NCI-H146 treated with DMSO at 0.1 percent for 48 hours (cell line): ENCODE results near the gene OSBPL7.

Experiments
- DNase-seq: peaks from one replicate; lab custom pipeline; 2025; ENCODE audit not compliant: unreplicated experiment; lab: John Stamatoyannopoulos, UW

OSBPL7 gene

DNA sequence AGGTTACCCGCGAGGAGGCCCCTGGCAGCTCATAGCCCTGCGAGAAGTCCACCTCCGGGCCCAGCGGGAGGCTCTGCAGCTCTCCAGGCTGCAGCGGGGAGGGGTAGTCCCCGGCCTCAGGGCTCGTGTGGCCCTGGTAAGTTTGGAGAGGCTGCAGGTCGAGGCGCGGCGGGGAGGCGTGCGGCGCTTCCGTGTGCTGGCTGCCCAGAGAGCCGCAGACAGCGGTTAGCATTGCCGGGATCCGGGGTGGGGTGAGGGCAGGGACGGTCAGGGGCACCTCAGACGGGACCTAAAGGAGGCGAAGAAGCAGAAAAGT, 26.6 kb upstream of the OSBPL7 start:
- no peak for DNase-seq

DNA sequence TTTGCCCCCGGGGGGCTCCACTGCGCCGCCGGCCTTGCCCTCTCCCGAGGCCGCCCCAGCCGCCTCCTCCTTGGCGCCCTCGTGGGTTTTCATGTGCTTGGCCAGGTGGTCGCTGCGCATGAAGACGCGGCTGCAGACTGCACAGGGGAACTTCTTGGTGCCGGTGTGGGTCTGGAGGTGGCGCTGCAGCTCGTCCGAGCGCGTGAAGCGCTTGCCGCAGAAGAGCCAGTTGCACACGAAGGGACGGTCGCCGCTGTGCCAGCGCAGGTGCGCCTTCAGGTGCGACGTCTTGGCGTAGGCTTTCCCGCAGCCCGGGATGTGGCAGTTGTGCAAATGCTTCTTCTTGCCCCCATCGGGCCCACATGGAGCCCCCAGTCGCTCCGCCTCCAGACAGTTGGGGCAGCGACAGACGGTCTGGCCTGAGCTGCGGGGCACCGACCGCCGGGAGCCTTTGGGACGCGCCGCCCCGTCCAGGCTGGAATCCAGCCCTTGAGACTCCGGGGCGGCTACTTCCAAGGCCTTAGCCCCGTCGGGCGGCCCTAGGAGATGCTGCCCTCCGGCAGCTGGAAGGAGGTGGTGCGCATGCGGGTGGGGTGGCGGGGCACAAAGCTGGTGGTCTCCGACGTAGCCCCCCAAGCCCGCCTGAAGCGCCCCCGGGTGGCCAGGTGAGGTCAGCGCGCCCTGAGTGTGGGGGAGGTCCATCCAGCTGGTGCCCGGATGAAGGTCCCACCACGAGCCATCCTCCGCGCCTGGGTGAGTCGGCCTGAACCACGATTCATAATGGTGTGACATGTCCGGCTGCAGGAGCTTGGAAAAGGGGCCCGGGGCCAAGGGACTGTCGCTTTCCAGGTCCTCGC, 26.0 kb upstream of the OSBPL7 start:
- DNase-seq, result no peak

DNA sequence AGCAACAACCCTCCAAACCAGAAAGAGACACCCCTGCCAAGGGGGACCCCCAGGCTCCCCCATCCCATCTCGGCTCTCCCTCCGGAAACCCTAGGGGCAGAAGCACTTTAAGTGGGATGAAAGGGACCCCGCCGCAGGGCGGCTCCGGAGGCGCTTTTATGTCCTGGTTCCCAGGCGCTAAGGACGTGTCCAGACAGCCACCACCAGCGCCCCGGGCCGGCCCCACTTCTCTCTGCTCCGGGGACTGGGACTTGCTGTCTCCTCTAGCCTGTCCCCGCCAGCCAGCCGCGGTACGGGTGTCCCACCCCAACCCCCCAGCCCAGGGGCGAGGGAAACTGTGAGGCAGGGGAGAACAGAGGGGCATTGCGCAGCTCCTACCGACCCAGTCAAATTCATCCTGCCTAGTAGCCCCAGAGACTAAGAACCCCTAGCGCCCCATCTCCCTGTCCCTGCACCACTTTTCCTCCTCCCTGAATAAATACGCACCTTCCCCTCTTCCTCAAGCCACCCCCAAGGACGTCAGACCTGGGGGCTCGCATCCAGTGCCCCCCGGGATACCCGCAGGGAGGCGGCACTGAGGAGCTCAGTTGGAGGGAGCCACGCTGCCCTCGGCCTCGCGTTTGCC, 25.2 kb upstream of the OSBPL7 start:
- DNase-seq, result no peak

DNA sequence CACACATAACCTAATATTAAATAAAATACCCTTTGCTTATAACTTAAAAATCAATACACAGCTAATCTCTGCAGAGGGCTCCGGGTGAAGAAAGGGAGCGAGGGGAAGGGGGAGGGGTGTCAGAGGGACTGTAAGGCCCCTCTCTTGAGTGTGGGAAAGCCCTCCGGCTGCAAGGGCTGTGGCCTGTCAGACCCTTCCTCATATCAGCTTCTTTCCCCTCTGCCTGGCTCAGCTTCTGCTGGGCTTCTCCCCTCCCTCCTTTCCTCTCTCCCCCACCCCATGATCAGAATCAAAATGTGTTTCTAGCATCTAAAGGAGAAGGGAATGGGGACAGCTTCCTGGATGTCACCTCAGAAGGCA, 24.1 kb upstream of the OSBPL7 start:
- DNase-seq, result no peak

DNA sequence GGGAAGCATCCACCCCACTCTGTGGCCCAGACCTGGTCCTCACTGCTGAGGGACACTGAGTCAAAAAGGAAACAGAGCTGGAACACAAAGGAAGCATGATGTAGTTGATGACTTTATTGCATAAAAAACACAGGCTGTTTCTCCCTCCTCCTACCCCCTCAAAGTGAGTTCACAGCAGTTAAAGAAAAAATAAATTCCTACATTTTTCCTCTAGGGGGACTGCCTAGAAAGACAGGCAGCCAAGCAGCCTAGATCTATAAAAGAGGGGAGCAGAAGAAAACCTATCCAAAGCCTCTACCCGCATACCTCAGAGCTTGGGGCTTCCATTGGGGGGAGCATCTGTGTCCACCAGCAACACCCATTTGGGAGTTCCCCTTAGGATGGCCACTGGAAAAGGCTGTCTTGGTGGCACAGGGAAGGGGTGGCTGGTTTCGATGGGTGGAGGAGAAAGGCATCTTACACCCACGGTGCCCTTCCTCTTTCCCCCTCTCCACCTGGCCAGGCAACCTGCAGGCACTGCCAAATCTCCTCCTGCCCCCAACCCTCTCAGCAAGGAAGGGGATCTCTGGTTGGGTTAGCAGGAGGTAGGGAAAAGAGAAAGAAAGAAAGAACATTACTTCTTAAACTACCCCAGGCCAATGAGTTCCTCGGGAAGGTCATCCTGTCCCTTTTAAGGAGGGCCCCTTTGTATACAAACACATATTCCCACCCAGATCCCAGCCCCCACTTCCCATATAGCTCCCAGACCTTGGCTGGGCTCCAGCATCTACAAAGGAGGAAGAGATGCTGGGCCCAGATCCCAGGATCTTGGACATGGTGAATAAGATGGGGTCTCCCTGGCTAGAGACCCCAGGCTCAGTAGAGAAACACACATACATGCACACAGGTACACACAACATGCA, 23.5 kb upstream of the OSBPL7 start:
- no peak for DNase-seq

DNA sequence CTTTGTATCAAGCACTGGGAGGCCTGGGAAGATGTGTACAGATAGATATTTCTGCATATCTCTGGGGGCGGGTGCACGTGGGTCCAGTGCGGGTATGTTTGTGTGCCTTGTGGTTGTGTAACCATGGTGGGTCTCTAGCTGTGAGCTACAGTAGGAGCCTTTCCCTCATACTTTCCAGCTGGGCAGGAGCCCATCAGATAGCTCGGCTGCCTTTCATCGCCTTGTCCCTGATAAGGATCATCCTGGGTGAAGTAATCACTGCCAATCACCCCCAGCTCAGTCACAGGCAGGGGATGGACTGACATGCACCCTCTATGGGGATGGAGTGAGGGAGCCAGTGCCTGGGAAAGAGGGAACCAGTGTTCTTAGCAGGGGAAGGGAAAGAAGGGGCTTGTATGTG, 22.6 kb upstream of the OSBPL7 start:
- peak; percentile 40 for DNase-seq

DNA sequence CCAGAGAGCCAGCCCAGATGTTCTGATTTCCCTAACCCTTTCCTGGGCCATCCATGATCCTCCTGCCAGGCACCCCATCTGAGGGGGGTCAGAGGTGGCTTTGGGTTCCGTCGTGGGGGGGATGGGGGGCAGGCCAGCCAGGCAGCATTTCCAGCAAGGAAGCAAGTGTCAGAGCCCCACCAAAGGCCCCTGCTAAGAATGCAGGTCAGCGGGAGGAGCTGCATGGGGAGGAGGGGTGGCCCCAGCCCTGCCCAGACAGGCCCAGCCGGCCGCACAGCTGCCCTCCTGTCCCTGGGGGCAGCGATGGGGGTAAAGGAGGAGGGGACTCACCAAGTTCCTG, 21.8 kb upstream of the OSBPL7 start:
- no peak for DNase-seq

DNA sequence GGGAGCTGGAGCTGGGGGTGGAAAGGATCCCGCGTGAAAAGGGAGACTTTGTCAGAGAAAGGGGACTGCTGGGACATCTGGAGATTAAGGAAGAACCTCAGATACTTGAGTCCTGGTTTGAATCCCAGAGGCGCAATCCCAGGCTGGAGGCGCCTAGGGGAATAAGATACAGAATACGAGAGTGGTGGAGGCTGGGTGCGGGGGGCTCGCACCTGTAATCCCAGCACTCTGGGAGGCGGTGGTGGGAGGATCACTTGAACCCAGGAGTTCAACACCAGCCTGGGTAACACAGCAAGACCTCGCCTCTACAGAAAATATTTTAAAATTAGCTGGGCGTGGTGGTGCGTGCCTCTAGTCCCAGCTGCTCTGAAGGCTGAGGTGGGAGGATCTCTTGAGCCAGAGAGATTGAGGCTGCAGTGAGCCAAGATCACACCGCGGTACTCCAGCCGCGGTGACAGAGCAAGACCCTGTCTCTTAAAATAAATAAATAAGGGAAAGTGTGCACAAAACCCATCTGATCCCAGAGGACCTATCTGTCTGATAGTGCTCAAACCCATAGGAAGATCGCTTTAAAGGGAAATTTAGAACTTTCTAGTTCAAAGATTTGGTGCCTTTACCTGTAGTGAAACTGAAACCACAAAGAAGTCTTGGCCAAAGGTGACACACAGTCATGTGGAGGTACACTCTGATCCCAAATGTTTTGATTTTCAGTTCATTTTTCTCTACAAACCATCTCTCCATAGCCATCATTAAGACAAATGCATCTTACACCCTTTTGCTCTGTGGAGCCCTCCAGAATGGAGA, 20.1 kb upstream of the OSBPL7 start:
- no peak for DNase-seq

DNA sequence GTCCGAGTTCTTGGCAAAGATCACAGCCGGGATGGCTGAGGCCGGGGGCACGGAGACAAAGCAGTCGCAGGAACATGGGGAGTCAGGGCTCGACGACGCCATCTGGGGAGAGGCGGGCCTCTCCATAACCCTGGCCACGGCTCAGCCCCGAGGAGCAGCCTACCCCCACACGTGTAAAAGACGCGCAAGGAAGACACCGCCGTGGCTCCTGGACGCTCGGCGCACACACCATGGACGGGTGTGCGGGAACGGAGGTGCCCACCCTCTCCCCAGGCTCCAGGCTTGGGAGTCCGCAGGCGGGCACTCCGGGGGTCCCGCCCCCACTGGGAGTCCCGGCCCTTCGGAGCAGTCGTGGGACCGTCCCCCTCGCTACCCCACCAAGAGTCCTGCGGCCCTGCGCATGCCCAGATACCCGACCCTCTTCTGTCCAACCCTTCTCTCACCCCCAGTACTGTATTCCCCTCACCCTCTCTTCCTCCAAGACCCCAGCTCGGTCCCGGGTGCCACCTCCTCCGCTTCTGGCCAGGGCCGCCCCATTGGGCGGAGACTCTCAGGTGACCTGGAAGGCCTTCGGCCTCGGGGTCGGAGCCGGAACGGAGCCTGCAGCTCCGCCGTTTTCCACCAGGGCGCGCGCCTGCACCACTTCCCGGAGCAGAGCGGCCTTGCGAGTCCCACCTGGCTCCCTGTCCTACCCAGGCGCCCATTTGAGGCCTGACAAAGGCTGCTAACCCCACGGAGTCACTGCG, 19.3 kb upstream of the OSBPL7 start, which contains the start of gene SCRN2:
Gene SCRN2 (minus strand): TSS at position 532 of the 746 bp plus-strand sequence. CDS start 430 bp downstream, at position 102.
- DNase-seq, result peak; percentile 70

DNA sequence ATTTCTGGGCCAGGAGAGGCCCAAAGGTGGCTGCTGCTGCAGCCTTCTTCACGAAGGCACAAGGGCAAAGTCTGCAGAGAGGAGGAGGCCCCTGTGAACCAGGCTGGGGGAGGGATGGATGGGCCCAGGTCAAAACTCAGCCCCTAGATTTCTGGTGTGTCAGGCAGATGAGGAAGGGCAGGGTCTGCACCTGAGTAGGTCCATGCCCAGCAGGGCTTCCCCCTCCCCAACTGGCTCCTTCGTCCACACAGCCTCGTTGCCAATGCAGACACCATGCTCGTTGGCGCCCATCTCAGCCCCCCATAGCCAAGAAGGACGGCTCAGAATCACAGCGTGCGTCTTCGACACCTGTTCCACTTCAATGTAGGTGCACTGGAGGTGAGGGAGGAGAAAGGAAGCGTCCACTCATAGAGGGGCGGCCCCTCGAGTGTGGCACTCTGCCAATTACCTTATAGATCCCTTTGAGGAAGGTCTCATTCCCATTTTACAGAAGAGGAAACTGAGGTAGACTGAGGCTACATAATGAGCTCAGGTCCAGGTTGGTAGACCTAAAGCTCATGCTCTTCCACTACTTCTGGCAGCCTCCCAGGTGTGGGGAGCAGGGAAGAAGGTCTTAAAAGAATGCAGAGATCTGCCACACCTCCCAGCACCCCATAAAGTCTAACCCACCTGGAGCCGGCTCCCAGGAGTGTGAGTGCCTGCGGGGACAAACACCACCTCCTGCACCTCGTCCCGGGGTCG, 18.6 kb upstream of the OSBPL7 start:
- DNase-seq, result no peak

DNA sequence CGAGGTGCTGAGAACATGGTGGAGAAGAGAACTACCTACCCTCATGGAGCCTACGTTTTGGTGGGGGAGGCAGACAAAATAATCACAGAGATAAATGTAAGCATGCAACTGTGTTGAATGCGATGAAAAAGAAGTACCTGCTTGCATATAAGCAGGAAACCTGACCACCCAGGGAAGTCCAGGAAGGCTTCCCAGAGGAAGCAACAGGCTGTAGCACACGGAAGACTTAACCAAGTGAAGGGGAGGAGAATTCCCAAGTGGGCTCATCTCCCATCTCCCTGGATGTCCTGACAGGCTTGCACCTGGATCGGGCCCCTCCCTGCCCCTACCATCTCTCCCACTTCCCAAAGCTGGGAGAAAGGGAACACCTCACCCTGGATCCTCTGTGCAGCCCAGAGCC, 17.5 kb upstream of the OSBPL7 start:
- no peak for DNase-seq

DNA sequence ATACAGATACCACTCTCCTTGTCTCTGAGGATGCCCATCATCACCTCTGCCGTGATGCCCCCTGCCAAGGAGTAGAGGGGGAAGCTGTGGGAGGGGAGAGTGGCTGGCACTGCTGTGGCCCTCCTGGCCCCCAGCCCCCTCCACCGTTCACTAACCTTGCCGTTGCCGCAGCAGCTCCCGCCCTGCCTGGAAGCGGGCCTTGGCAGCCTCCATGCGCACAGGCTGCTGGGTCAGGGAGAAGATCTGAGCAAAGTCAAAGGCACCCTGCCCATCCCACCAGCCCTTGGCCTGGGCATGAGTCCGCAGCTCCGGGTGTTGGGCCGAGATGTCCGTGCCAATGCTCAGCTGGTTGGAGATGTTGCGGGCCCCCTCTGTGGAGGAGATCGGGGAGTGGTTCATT, 17.0 kb upstream of the OSBPL7 start:
- no peak for DNase-seq

DNA sequence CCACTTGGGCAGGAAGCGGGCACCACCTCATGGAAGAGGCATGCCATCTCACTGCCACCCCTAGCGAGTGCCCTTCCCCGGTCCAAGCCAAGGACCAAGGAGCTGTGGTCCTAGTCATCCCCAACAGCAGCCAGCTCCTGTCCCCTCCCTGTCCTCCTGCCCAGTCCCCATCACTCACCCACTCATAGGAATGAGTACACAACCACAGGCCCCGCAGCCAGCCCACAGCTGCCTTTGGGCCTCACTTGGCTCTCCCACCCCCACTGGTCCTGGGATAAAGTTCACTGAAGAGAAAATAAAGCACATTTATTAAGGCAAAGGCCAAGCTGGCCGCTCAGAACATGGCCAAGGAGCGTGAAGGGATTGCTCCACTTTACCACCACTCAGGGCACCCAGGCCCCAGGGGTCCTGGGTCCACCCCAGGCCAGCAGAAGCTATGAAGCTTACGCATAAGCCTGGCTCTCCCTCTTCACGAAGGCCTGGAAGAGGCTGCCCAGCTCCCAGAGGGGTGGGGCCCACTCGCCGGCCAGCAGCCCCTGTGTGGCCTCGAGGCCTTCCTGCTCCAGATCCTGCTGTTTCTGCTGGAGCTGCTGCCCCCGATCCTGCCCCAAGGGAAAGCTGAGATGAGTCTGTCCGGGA, 15.9 kb upstream of the OSBPL7 start:
- no peak for DNase-seq

DNA sequence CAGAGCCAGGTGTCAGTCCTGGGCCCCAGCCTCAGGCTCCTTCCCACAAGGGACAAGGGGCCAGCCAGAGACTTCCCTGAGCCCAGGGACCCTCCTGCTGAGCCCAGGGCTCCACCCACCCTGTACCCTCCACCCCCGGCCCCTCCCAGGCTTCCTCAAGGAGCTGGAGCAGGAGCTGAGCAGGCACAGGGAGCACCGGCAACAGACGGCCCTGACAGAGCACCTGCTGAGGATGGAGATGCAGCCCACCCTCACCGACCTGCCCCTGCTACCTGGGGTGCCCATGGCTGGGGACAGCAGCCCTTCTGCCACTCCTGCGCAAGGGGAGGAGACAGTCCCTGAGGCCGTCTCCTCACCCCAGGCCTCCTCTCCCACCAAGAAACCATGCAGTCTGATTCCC, 15.0 kb upstream of the OSBPL7 start:
- DNase-seq, result no peak

DNA sequence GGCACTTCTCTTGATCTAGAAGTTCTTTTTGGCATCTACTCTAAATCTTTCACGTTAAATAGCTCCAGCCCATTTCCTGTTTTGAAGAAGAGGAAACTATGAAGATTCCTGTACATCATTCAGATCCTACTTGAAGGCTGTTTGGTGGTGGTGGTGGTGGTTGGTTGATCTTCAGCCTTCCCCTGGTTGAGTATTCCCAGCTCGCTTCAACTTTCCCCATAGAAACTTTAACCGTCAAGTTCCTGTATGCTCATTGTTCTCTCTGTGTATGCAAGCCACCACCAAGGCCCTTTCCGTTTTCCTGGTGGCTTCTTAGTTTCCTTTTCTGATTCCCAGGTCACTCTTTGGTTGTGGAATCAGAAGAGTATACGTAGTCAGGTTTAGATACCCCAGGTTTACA, 13.2 kb upstream of the OSBPL7 start:
- no peak for DNase-seq

DNA sequence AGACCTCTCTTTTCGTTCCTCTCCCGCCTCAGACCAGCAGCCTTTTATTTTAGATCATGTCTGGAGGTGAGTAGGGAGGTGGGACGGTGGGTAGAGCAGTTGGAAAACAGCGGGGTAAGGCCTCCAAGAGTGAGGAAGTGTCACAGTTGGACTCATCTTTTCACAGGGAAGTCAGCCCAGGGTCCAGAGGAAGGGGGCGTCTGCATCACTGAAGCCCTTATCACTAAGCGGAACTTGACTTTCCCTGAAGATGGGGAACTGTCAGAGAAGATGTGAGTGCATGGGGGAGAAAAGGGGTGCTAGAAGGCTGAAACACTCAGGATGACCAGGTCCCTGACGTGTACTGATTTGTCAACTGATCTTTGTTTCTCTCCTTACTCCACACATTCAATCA, 10.3 kb upstream of the OSBPL7 start:
- no peak for DNase-seq

DNA sequence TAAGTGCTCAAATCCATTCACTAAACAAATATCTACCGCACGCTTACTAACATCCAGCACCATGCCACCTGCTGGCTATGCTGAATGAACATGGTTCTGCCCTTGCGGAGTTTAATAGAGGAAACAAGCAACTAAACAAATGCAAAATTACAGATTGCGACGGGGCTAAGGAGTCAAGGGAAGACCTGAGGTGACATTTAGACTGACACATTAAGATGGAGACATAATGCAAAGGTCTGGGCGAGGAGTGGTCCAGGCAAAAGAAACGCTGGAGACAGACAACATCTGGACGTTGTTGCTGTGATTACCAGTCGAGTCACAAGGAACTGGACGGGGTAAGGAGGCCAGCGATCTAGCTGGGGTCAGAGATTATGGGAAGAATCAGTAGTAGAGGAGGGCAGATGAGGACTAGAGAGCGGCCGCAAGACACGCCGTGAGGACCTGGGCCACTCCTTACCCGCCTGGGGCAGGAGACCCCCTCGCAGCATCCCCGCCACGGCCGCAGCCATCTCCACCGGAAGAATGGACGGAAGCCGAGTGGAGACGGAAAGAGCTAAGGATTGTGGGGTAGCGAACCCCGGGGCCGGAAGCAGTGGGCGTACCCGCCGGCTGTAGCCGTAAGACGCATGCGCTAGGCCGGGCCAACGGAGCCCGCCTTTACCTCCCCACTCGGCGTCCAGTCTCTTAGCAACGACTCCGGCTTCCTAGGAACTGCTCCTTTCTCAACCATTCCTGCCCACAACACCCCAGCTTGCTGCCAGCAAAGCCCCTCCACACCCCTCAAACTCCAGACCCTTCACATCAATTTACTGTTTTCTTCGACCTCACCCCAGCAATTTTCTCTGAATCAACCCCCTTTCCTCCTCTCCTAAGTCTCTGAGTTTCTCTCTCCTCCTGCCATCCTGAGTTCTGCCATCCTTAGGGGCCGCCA, 9.7 kb upstream of the OSBPL7 start, which contains the start of the genes LRRC46 and MRPL10:
Gene LRRC46 (plus strand): TSS at position 668 of the 931 bp plus-strand sequence. CDS start 320 bp downstream, outside the sequence.
Gene MRPL10 (minus strand): TSS at position 539 of the 931 bp plus-strand sequence. CDS start 30 bp downstream, at position 509.
- peak; percentile 91 for DNase-seq
